HG03378 (cell line): ENCODE data around the gene SOX30.

Source experiments
- ATAC-seq: cut with Tn5 transposase; IDR thresholded peaks from one replicate; pipeline ENCODE4 v1.9.1; 2021; ENCODE audit warnings: mild to moderate bottlenecking, moderate library complexity; ENCODE audit not compliant: unreplicated experiment

Gene SOX30

GRCh38 chr5:157665467-157666070 lies 13.3 kb upstream of the SOX30 start:
- no peak for ATAC-seq

DNA sequence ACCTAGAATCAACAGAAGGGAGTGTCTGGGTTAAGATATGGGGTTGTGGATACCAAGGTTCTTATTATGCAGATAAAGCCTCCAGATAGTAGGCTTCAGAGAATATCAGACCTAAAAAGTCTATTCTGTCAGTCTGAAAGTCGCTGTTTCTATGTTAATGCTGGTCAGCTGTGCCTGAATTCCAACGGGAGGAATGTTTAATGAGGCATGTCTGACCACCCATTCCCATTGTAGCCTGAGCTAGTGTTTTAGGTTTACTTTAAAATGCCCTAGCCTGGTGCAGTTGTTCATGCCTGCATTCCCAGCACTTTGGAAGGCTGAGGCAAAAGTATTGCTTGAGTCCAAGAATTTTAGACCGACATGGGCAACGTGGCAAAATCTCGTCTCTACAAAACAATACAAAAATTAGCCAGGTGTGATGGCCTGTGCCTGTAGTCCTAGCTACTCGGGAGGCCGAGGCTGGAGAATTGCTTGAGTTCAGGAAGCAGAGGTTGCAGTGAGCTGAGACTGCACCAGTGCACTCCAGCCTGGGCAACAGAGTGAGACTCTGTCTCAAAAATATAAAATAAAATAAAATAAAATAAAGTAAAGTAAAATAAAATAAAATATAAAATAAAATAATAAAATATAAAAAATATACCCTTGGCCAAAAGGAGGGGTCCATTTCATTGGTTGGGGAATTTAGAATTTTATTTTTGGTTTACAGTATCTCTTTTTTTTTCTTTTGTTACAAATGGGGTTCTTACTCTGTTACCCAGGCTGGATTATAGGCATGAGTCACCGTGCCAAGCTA lies 7.8 kb upstream of the SOX30 start:
- ATAC-seq = no peak

DNA sequence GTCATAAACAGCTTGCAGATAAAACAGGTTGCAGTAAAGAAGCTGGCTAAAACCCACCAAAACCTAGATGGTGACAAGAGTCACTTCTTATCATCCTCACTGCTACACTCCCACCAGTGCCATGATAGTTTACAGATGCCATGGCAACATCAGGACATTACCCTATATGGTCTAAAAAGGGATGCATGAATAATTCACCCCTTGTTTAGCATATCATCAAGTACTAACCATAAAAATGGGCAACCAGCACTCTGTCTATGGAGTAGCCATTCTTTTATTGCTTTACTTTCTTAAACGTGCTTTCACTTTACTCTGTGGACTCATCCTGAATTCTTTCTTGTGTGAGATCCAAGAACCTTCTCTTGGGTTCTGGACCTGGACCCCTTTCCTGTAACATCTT lies 6.7 kb upstream of the SOX30 start:
- no peak for ATAC-seq

- no peak for ATAC-seq
Observed at GRCh38 chr5:157657516-157657915, 5.3 kb upstream of the SOX30 start.

- no peak for ATAC-seq
Observed at GRCh38 chr5:157651623-157652376, 438 bp downstream of the SOX30 start.

DNA sequence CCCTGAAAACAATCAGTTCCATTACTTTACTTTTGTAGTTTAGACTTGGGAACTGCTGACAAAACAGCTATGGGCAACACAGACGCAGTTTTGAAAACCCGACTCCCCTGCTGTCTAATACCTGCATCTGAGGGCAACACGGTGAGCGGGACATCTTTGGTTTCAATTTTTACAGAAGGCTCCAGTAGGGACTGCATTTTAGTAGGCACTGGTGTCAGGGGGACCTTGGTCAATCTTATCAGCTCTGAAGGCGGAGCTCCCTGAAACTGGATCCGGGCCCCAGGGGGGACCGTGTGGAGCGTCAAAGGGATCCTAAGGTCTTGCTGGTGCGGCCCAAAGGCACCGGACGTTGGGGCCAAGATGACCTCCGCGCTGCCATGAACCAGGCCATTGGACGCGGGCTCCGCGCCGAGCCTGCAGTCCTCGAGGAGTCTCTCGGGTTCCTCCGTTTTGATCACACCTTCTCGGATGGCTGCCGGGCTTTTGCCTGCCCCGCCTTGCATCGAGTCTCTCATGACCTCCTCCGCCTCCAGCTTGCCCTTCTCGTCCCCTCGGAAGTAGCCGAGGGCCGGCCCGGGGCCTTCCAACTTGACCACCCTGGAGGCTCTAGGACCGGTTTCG lies 1.1 kb downstream of the SOX30 start:
- no peak for ATAC-seq

DNA sequence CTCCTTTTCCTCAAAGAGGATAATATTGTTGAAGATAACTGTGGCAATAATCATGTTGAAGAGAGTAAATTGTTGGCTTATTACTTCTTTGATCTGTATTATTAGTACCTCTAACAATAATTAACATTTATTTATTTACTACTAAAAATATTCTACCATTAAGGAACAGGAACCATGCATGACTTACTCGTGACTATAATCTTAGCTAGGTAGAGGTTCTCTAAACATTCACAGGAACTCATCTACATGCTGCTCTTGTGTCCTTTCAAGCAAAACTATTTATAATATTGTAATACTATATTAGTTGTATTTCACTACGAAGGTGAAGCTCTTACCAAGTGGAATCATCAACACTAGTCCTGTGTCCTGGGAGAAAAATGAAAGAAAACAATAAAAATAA lies 3.1 kb downstream of the SOX30 start:
- ATAC-seq = no peak

DNA sequence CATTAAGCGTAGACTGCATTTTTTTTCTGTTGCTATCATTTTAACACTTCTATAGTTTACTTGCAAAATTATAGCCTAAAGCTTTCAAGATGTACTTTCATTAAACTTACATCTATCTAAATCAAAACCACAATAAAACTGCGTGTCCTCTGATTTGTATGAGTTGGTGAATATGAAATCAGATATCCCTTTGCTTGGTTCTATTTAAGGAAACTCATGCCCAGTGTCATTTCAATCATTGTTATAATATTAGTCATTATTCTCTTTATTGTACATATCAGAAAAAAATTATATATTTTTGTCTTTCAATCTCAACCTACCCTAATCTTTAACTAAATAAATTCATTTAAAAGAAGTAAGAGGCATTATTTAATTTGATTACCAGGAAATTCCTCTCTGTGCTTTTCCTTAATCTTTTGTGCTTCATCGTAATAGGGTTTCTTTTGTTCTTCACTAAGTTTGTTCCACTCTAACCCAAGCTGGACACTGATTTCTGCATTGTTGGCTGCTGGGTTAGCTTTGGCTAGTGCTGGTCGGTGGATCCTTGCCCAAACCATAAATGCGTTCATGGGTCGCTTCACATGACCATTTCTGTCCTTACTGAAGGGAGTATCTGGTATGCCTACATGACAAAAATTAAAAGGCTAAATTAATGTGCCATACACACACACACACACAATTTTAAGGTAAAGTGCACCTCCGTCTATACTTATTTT lies 3.8 kb downstream of the SOX30 start:
- ATAC-seq = no peak

- no peak for ATAC-seq
Observed at GRCh38 chr5:157640406-157641066, 11.7 kb downstream of the SOX30 start.

DNA sequence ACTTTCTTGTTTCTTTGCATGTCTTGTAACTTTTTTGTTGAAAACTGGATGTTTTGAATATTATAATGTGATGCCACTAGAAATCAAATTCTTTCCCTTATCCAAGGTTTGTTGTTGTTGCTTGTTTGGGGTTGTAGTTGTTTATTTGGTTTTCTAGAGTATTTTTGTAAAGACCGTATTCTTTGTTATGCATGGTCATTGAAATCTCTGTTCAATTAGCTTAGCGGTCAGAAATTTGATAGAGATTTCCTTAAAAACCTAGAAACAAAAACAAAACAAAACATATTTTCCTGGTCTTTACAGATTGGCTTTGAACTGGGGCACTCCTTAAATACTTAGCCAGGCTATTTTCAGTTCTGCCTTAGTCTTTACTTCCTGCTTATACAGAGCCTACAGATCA lies 21.9 kb downstream of the SOX30 start:
- ATAC-seq = no peak

- ATAC-seq = no peak
Observed at GRCh38 chr5:157626831-157627230, 25.4 kb downstream of the SOX30 start.

DNA sequence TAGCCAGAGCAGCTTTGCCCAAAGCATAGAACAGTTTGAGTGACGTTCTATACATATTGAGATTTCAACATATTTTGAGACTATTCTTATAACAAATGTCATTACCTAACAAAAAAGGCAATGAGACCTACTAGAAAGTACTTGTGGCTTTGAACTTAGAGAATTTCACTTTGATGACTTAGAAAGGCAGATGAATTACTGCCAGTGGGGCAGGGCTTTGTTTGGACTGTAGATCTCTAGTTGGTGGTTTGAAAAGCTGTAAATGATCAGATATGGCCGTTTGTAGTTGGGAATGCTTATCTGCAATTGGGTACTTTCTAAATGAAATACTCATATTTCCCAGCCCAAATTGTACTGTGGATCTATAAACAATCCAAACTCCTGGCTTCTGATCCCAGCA lies 28.1 kb downstream of the SOX30 start:
- no peak for ATAC-seq

DNA sequence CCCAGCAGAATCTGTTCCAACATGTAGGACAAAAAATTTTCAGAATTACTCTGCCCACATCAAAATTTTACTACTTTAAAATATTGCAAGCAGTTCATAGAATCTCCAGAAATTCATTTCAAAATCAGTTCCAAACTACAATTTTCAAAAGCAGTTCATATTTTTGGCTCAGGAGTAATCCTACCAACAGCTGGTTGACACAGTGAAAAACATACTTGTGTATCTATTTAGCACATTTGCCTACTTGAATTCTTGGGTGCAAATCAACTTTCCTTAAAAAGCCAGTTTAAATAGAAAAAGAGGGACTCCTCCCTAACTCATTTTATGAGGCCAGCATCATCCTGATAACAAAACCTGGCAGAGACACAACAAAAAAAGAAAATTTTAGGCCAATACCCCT lies 31.5 kb downstream of the SOX30 start:
- ATAC-seq = no peak

- ATAC-seq = no peak
Observed at GRCh38 chr5:157618191-157618765, 34.0 kb downstream of the SOX30 start.

- ATAC-seq = no peak
Observed at GRCh38 chr5:157616785-157617184, 35.5 kb downstream of the SOX30 start.

GRCh38 chr5:157613385-157614245 lies 38.6 kb downstream of the SOX30 start:
- no peak for ATAC-seq

DNA sequence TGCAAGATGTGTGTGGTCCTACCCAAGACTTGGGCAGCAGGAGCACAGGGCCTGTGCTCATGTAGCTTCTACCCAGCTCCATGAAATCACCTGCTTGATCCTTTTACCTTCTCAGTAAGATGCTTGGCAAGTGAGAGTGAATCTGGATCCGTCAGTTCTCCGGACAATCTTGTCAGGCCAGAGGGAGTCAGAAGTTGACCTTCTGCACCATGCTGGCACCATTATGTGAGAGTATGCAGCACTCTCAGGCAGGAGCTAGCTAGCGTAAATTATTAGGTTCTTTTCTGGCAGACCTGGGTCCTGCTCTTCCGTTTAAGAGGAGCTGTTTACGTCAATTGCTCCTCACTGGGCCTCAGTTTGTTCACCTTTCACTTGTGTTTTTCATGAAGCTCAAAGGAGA lies 39.7 kb downstream of the SOX30 start:
- ATAC-seq = no peak

- ATAC-seq = peak; percentile 39
Observed at GRCh38 chr5:157611571-157612476, 40.4 kb downstream of the SOX30 start.
